ENCODE results near the gene RAB35. TPM values are rescaled to one million over a fixed set of nuclear protein-coding genes. Genes with fewer than 3 reads are reported as not detected.

Gene RAB35
- total RNA-seq, 1 experiment from 2014 or later, result 62.0 TPM

DNA sequence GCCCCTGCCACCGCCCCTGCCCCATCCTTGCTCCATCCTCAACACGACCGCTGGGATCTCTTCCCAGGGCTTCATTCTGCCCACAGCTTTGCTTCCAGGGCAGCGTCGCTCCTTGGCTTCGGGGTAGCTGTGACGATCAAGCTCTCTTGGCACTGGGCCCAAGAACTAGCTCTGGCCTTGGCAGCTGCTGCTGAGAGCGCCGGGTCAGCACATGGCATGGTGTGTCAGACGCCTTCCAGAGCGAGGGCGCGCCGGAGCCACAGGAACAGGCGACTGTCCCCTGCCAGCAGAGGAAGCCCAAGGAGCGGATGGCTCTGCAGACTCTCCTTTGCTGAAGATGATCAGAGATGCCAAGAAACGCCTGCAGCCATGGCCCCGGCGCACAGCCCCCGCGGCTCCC, 15.9 kb downstream of the RAB35 start:
- H3K4me3 ChIP-seq (ENCODE audit: low read depth in 2 of 2, low read length in 2 of 2), result no peak overlapping the region
- TF ChIP-seq, protein P1, sequence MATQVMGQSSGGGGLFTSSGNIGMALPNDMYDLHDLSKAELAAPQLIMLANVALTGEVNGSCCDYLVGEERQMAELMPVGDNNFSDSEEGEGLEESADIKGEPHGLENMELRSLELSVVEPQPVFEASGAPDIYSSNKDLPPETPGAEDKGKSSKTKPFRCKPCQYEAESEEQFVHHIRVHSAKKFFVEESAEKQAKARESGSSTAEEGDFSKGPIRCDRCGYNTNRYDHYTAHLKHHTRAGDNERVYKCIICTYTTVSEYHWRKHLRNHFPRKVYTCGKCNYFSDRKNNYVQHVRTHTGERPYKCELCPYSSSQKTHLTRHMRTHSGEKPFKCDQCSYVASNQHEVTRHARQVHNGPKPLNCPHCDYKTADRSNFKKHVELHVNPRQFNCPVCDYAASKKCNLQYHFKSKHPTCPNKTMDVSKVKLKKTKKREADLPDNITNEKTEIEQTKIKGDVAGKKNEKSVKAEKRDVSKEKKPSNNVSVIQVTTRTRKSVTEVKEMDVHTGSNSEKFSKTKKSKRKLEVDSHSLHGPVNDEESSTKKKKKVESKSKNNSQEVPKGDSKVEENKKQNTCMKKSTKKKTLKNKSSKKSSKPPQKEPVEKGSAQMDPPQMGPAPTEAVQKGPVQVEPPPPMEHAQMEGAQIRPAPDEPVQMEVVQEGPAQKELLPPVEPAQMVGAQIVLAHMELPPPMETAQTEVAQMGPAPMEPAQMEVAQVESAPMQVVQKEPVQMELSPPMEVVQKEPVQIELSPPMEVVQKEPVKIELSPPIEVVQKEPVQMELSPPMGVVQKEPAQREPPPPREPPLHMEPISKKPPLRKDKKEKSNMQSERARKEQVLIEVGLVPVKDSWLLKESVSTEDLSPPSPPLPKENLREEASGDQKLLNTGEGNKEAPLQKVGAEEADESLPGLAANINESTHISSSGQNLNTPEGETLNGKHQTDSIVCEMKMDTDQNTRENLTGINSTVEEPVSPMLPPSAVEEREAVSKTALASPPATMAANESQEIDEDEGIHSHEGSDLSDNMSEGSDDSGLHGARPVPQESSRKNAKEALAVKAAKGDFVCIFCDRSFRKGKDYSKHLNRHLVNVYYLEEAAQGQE (IDR thresholded peaks at IDR 0.05; ENCODE audit: insufficient read depth in 1 of 2, low read depth in 2 of 2, low read length in 1 of 2), result no peak
- TF ChIP-seq SIN3A (IDR thresholded peaks at IDR 0.05; ENCODE audit: borderline replicate concordance, insufficient read depth, low read depth, low read length), result no peak
- TF ChIP-seq POLR2AphosphoS5 (IDR thresholded peaks at IDR 0.05; ENCODE audit: low read depth, low read length), result no peak
- TF ChIP-seq, protein P2, sequence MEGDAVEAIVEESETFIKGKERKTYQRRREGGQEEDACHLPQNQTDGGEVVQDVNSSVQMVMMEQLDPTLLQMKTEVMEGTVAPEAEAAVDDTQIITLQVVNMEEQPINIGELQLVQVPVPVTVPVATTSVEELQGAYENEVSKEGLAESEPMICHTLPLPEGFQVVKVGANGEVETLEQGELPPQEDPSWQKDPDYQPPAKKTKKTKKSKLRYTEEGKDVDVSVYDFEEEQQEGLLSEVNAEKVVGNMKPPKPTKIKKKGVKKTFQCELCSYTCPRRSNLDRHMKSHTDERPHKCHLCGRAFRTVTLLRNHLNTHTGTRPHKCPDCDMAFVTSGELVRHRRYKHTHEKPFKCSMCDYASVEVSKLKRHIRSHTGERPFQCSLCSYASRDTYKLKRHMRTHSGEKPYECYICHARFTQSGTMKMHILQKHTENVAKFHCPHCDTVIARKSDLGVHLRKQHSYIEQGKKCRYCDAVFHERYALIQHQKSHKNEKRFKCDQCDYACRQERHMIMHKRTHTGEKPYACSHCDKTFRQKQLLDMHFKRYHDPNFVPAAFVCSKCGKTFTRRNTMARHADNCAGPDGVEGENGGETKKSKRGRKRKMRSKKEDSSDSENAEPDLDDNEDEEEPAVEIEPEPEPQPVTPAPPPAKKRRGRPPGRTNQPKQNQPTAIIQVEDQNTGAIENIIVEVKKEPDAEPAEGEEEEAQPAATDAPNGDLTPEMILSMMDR (IDR thresholded peaks at IDR 0.05), result no peak
- no peak for TF ChIP-seq TCF7L2 (IDR thresholded peaks at IDR 0.05; ENCODE audit: low read depth, low read length)
- H3K9me3 ChIP-seq (ENCODE audit: control insufficient read depth, insufficient read depth, low read depth, low read length), result no peaks in the 10 kb centered on the region
- no peak overlapping the region for H3K27ac ChIP-seq (ENCODE audit: low read length)
- no peaks in the 10 kb centered on the region for H3K4me1 ChIP-seq (ENCODE audit: control insufficient read depth, insufficient read depth, low read length)
- no peaks in the 10 kb centered on the region for H3K27me3 ChIP-seq (ENCODE audit: control insufficient read depth, insufficient read depth, low read length)
- ChIA-PET POLR2A (no interaction called here), CTCF (interaction anchor here (0.6 kb wide), 1 partner anchor 93 kb away, joined by 10 read pairs; no protein-coding TSS in a partner anchor)
- H3K36me3 ChIP-seq (ENCODE audit: control insufficient read depth, insufficient read depth, low read length), result no peaks in the 10 kb centered on the region; the same call in 1 of the 2 replicates
- no peak for ATAC-seq
- intact Hi-C loops (cut with micrococcal nuclease; ENCODE audit: unreplicated experiment) (no loop called here), in situ Hi-C loops (cut with HindIII; ENCODE audit: low pct_unique_long_range_greater_than_20kb, low sequenced_read_pairs) (no loop called here)
- BruUV-seq (replicated peaks), result no TSS peak
- DNase-seq (ENCODE audit: low read depth, low spot score), result no peak

DNA sequence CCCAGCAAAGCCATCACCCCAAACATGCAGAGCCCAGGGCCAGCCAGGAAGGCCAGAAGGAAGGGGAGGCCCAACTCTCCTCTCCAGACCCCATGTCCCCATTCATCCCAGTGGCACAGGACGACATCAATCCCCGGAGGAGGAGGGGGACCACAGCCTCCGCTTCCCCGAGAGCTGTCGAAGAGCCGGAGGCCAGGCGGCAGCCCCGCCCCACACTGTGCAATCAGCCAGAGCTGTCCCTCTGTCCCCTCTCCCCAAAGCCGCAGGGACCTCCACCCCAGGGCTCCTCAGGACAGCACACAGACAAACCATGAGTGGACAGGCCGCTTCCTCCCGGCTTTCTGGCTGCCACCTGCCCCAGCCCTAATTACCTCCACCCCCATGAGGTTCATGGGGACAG, 16.8 kb downstream of the RAB35 start:
- ChIA-PET POLR2A (no interaction called here), CTCF (interaction anchor here (0.6 kb wide), 1 partner anchor 92 kb away, joined by 10 read pairs; no protein-coding TSS in a partner anchor)
- no peak for TF ChIP-seq TCF7L2 (IDR thresholded peaks at IDR 0.05; ENCODE audit: low read depth, low read length)
- TF ChIP-seq, protein P1 (IDR thresholded peaks at IDR 0.05; ENCODE audit: insufficient read depth in 1 of 2, low read depth in 2 of 2, low read length in 1 of 2), result no peak
- TF ChIP-seq, protein P2 (IDR thresholded peaks at IDR 0.05), result no peak
- no peak for TF ChIP-seq POLR2AphosphoS5 (IDR thresholded peaks at IDR 0.05; ENCODE audit: low read depth, low read length)
- no peak for TF ChIP-seq SIN3A (IDR thresholded peaks at IDR 0.05; ENCODE audit: borderline replicate concordance, insufficient read depth, low read depth, low read length)
- ATAC-seq, result no peak
- Histone ChIP-seq H3K27me3 (ENCODE audit: control insufficient read depth, insufficient read depth, low read length) (no peaks in the 10 kb centered on the region), H3K27ac (ENCODE audit: low read length) (no peak overlapping the region), H3K9me3 (ENCODE audit: control insufficient read depth, insufficient read depth, low read depth, low read length) (no peaks in the 10 kb centered on the region), H3K4me1 (ENCODE audit: control insufficient read depth, insufficient read depth, low read length) (no peaks in the 10 kb centered on the region; the same call in 1 of the 2 replicates), H3K36me3 (ENCODE audit: control insufficient read depth, insufficient read depth, low read length) (no peaks in the 10 kb centered on the region; the same call in 1 of the 2 replicates), H3K4me3 (ENCODE audit: low read depth in 2 of 2, low read length in 2 of 2) (no peak overlapping the region)
- intact Hi-C loops (cut with micrococcal nuclease; ENCODE audit: unreplicated experiment), result no loop called here
- no TSS peak for BruUV-seq (replicated peaks)
- in situ Hi-C loops (cut with HindIII; ENCODE audit: low pct_unique_long_range_greater_than_20kb, low sequenced_read_pairs), result no loop called here
- DNase-seq (ENCODE audit: low read depth, low spot score), result no peak

Measured in Panc1 (cell line).